ENCODE data around the gene EVX1. TPM values are rescaled to one million over a fixed set of nuclear protein-coding genes. Genes with fewer than 3 reads are reported as not detected.

Gene EVX1
- not detected for total RNA-seq

- Histone ChIP-seq H3K4me3 (peak within 1 kb of the TSS in 1 of 2 donors; percentile 10), H3K27ac (no peak within 1 kb of the TSS), H3K27me3 (peaks cover 64 to 95% of the 10 kb centered on the region in 2 donors), H3K4me1 (peaks cover 0 to 52% of the 10 kb centered on the region in 2 donors), H3K9me3 (no peaks in the 10 kb centered on the region), H3K36me3 (no peaks in the 10 kb centered on the region)
- no peak for DNase-seq (ENCODE audit: low spot score)
- no peak for TF ChIP-seq CTCF (IDR thresholded peaks at IDR 0.05)
Observed at GRCh38 chr7:27242555-27243339, at the start of gene EVX1. TSS of gene EVX1 (plus strand) at chr7:27242802. CDS start at chr7:27243031, 229 bp downstream.

- no peak for DNase-seq (ENCODE audit: low spot score)
- H3K9me3 ChIP-seq = no peaks in the 10 kb centered on the region
- H3K27ac ChIP-seq = no peak overlapping the region
- H3K4me3 ChIP-seq = peak overlapping the region in 1 of 2 donors; percentile 33
- H3K36me3 ChIP-seq = no peaks in the 10 kb centered on the region
- peaks cover 0 to 30% of the 10 kb centered on the region in 2 donors for H3K4me1 ChIP-seq
- no peak for TF ChIP-seq CTCF (IDR thresholded peaks at IDR 0.05)
- H3K27me3 ChIP-seq = peaks cover 78 to 89% of the 10 kb centered on the region in 2 donors
Observed at GRCh38 chr7:27193335-27194001, 49.1 kb upstream of the EVX1 start.

GRCh38 chr7:27194002-27194352 lies 48.6 kb upstream of the EVX1 start:
- Histone ChIP-seq H3K4me3 (no peak overlapping the region), H3K27me3 (peaks cover 78 to 89% of the 10 kb centered on the region in 2 donors), H3K36me3 (no peaks in the 10 kb centered on the region), H3K9me3 (no peaks in the 10 kb centered on the region), H3K4me1 (peaks cover 0 to 30% of the 10 kb centered on the region in 2 donors), H3K27ac (no peak overlapping the region)
- no peak for DNase-seq (ENCODE audit: low spot score)
- TF ChIP-seq CTCF (IDR thresholded peaks at IDR 0.05) = no peak

- Histone ChIP-seq H3K4me1 (peaks cover 0 to 28% of the 10 kb centered on the region in 2 donors), H3K4me3 (no peak overlapping the region)
- DNase-seq (ENCODE audit: low spot score) = no peak
Observed at GRCh38 chr7:27194686-27195379, 47.8 kb upstream of the EVX1 start.

More at GRCh38 chr7:27194686-27195379, 47.8 kb upstream of the EVX1 start:
- Histone ChIP-seq H3K27me3 (peaks cover 73 to 85% of the 10 kb centered on the region in 2 donors), H3K9me3 (no peaks in the 10 kb centered on the region), H3K36me3 (no peaks in the 10 kb centered on the region), H3K27ac (no peak overlapping the region)
- TF ChIP-seq CTCF (IDR thresholded peaks at IDR 0.05) = no peak

All from right atrium auricular region (tissue), 2 donors.